WTC11 (cell line): Measurements from ENCODE around the gene JMJD6. TPM values are rescaled to one million over a fixed set of nuclear protein-coding genes. Genes with fewer than 3 reads are reported as not detected.

Source experiments
- AFF4 ChIP-seq: sonication (generic); formaldehyde crosslinking; IDR thresholded peaks from 2 replicates; pipeline ENCODE4 v1.8.1; 2023; ENCODE audit warnings: mild to moderate bottlenecking, missing genetic modification reagents, borderline replicate concordance
- AR ChIP-seq: fragments of 250-450 bp; sonication (Bioruptor Pico); IDR thresholded peaks from 2 replicates; pipeline ENCODE4 v1.9.0; 2021; ENCODE audit warnings: mild to moderate bottlenecking
- ATF1 ChIP-seq: sonication (generic); formaldehyde crosslinking; IDR thresholded peaks from 2 replicates; pipeline ENCODE4 v1.8.1; 2023; ENCODE audit warnings: mild to moderate bottlenecking, moderate library complexity, missing genetic modification reagents
- ATF6 ChIP-seq: sonication (generic); formaldehyde crosslinking; IDR thresholded peaks from 2 replicates; pipeline ENCODE4 v1.8.1; 2023; ENCODE audit warnings: mild to moderate bottlenecking, missing genetic modification reagents
- CREB1 ChIP-seq: sonication (generic); formaldehyde crosslinking; IDR thresholded peaks from 2 replicates; pipeline ENCODE4 v1.8.0; 2023; ENCODE audit warnings: mild to moderate bottlenecking, missing genetic modification reagents
- ELF4 ChIP-seq: sonication (generic); formaldehyde crosslinking; IDR thresholded peaks from 2 replicates; pipeline ENCODE4 v1.8.1; 2022; ENCODE audit warnings: low read depth, mild to moderate bottlenecking, moderate library complexity, missing genetic modification reagents
- ERG ChIP-seq: fragments of 250-450 bp; sonication (Bioruptor Pico); IDR thresholded peaks from 2 replicates; pipeline ENCODE4 v1.8.0; 2021; ENCODE audit warnings: mild to moderate bottlenecking
- FOXJ3 ChIP-seq: sonication (generic); formaldehyde crosslinking; IDR thresholded peaks from 2 replicates; pipeline ENCODE4 v1.9.0; 2021; ENCODE audit warnings: missing genetic modification reagents, mild to moderate bottlenecking, borderline replicate concordance
- IRF1 ChIP-seq: sonication (generic); formaldehyde crosslinking; IDR thresholded peaks from 2 replicates; pipeline ENCODE4 v1.8.0; 2023; ENCODE audit warnings: missing genetic modification reagents
- JUN ChIP-seq: sonication (generic); formaldehyde crosslinking; IDR thresholded peaks from 2 replicates; pipeline ENCODE4 v1.8.0; 2023; ENCODE audit warnings: mild to moderate bottlenecking, missing genetic modification reagents
- MXD4 ChIP-seq: fragments of 250-450 bp; sonication (Bioruptor Pico); IDR thresholded peaks from 2 replicates; pipeline ENCODE4 v1.8.0; 2021; ENCODE audit warnings: mild to moderate bottlenecking, moderate library complexity, borderline replicate concordance
- OVOL2 ChIP-seq: fragments of 250-450 bp; sonication (Bioruptor Pico); IDR thresholded peaks from 2 replicates; pipeline ENCODE4 v1.9.0; 2021; ENCODE audit warnings: mild to moderate bottlenecking, borderline replicate concordance
- PRDM15 ChIP-seq: sonication (generic); formaldehyde crosslinking; IDR thresholded peaks from 2 replicates; pipeline ENCODE4 v1.8.0; 2022; ENCODE audit warnings: missing genetic modification reagents
- PREB ChIP-seq: sonication (generic); formaldehyde crosslinking; IDR thresholded peaks from 2 replicates; pipeline ENCODE4 v1.8.1; 2022; ENCODE audit warnings: mild to moderate bottlenecking, missing genetic modification reagents, moderate library complexity, borderline replicate concordance
- RORB ChIP-seq: fragments of 250-450 bp; sonication (Bioruptor Pico); IDR thresholded peaks from 2 replicates; pipeline ENCODE4 v1.9.0; 2021; ENCODE audit warnings: mild to moderate bottlenecking
- SOX15 ChIP-seq: fragments of 250-450 bp; sonication (Bioruptor Pico); IDR thresholded peaks from 2 replicates; pipeline ENCODE4 v1.9.0; 2021; ENCODE audit warnings: mild to moderate bottlenecking
- TCF7 ChIP-seq: sonication (generic); formaldehyde crosslinking; IDR thresholded peaks from 2 replicates; pipeline ENCODE4 v1.8.0; 2022; ENCODE audit warnings: mild to moderate bottlenecking, low read depth, missing genetic modification reagents, moderate library complexity
- USF1 ChIP-seq: sonication (generic); formaldehyde crosslinking; IDR thresholded peaks from 2 replicates; pipeline ENCODE4 v1.8.0; 2022; ENCODE audit warnings: mild to moderate bottlenecking, missing genetic modification reagents
- ZBTB43 ChIP-seq: sonication (generic); formaldehyde crosslinking; IDR thresholded peaks from 2 replicates; pipeline ENCODE4 v1.8.1; 2023; ENCODE audit warnings: mild to moderate bottlenecking, missing genetic modification reagents
- ZNF317 ChIP-seq: sonication (generic); formaldehyde crosslinking; IDR thresholded peaks from 2 replicates; pipeline ENCODE4 v1.8.1; 2023; ENCODE audit warnings: low read depth, mild to moderate bottlenecking, moderate library complexity, missing genetic modification reagents, borderline replicate concordance
- total RNA-seq: library from RNA; stranded (reverse); gene quantifications from 3 replicates; pipeline ENCODE4 v1.2.3, GENCODE V29; 2021

JMJD6 gene
- total RNA-seq, 1 experiment from 2014 or later: 21.6 TPM

- peak; percentile 89 for TF ChIP-seq ZBTB43 (CRISPR knock-in tag)
- peak; percentile 67; the same call in 1 of the 2 replicates for TF ChIP-seq PRDM15 (CRISPR knock-in tag)
- peak; percentile 71; the same call in 1 of the 2 replicates for TF ChIP-seq PREB (CRISPR knock-in tag)
- TF ChIP-seq ZNF317 (CRISPR knock-in tag): no peak
- no peak for TF ChIP-seq FOXJ3 (CRISPR knock-in tag)
- TF ChIP-seq AR (CRISPR knock-in tag): peak; percentile 63; the same call in 1 of the 2 replicates
- no peak for TF ChIP-seq SOX15
- 0 out of 2 replicates have a peak, but pooled peaks have one; percentile 14 for TF ChIP-seq CREB1 (CRISPR knock-in tag)
- TF ChIP-seq USF1 (CRISPR knock-in tag): peak; percentile 39; the same call in 1 of the 2 replicates
- TF ChIP-seq JUN (CRISPR knock-in tag): peak; percentile 40; the same call in 1 of the 2 replicates
- TF ChIP-seq AFF4: no peak
- 0 out of 2 replicates have a peak, but pooled peaks have one; percentile 63 for TF ChIP-seq RORB (CRISPR knock-in tag)
- no peak for TF ChIP-seq ERG
- TF ChIP-seq IRF1: peak; percentile 88
- TF ChIP-seq TCF7 (CRISPR knock-in tag): peak; percentile 94; the same call in 1 of the 2 replicates
- no peak for TF ChIP-seq MXD4 (CRISPR knock-in tag)
- TF ChIP-seq ATF6 (CRISPR knock-in tag): no peak
- TF ChIP-seq ELF4 (CRISPR knock-in tag): no peak
- no peak for TF ChIP-seq OVOL2 (CRISPR knock-in tag)
- TF ChIP-seq ATF1 (CRISPR knock-in tag): peak; percentile 29; the same call in 1 of the 2 replicates
Observed at GRCh38 chr17:76737082-76737675, 10.8 kb upstream of the JMJD6 start, which contains the start of gene SRSF2 (continued).
